Activated T-cell treated with anti-CD3 and anti-CD28 coated beads for 1 hour (primary cell): ENCODE data around the gene SLC38A3.
"Not testable (repeated sequence)": the region's sequence is repeated elsewhere in the genome, so short reads cannot be mapped to it uniquely, and the experiment has no call there.

Experiments used
- DNase-seq: peaks from one replicate; pipeline ENCODE4 v3.0.0-alpha.2; 2020; ENCODE audit warnings: low read depth

The SLC38A3 gene

DNA sequence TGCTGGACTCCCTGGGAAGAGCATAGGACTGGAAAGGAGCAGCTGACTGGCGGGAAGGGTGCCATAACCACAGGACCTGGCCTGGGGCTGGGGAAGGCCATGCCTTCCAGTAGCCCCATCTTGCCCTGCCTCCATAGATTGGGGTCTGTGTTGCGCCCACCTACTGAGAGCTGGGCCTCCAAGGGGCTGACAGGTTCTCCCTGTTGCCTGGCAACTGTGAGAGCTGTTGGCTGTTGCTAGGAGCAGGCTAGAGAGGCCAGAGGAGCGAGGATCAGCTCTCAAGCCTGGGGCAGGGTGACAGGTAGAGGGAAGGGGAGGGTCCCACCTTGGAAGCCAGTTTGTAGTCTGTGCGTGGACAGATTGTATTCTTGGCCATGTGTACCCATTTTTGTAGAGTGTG is 28.1 kb downstream of the SLC38A3 start:
- DNase-seq, result no peak

DNA sequence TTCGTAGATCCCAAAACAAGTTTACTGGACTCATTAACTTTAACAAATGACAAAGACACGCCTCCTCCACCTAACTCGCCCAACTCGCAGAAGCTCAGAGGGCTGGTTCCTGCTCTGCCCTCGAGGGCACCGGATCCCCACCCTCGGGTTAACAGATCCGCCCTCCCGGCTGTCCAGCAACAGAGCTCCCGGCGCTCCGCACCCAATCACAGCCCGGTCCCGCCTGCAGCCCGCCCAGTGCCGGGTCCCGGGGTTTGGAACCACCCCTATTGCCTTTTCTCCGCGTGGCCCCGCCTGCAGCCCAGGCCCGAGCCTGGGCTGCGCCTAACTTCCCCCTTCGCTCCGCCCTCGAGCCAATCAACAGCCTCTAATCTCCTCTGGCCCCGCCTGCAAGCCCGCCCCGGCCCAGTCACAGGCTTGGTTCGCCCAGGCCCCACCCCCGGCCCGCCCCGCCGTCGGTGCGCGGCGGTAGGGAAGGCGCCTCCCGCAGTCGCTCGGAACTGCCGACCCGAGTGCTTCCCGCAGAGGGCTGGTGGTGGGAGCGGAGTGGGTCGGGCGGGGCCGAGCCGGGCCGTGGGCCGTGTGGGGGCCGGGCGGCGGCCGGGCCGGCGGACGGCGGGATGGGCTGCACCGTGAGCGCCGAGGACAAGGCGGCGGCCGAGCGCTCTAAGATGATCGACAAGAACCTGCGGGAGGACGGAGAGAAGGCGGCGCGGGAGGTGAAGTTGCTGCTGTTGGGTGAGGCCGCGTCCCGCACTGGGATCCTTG is 30.8 kb downstream of the SLC38A3 start, which contains the start of gene GNAI2:
GNAI2 (plus strand) TSS at position 489 of the 768 bp plus-strand sequence; CDS start at position 621, 132 bp downstream.
- DNase-seq, result peak; percentile 97

DNA sequence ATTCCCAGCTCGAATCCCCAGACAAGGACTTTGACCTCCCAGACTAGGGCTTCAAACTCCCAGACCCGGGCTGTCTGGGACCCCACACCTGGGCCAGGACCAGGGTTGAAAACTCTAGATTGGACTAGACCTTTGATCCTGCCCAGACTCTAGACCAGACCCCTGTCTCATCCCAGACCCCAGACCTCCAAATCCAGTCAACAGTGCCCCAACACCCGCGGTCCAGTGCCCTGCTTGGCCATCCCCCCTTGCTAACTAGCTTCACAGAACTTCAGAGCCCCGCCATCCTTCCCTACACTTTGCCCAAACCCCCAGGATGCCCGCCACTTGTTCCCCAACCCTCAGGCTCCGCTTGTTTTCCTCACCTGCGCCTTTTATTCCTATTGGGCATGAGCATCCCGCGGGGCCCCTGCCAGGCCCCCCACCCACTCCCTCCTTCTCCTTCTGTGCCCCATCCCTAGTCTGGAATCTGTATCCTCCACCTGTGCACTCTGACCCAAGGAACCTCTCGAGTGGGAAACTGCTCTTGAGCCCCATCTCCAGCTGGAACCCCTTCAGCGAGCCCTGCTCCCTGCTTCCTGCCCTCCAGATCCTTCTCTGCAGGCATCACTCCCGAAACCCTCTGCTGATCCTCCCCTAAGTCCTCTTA is 31.5 kb downstream of the SLC38A3 start:
- DNase-seq, result no peak

DNA sequence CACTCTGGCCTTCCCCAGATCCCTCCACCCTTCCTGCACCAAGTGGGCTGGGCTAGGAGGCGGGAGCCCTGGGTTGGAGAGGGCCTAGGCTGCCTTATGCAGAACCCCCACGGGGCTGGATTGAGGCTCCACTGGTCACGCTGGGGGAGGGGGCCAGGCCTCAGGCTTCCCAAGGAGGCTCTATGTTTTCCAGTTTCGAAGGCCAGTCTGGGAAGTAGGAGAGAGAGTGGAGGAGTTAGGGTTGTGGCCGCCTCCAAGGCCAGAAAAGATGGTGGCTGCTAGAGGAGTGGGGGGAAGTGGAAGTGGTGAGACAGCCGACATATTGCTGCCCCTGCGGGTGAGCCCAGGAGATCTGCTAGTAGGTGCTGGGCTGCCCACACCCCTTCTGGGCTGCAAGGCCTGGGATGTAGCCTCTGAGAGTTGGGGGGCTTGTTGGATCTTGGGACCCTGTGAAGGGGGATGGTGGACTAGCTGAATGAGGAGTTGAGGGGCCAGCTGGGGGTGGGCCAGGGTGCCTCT is 32.1 kb downstream of the SLC38A3 start:
- DNase-seq, result no peak

DNA sequence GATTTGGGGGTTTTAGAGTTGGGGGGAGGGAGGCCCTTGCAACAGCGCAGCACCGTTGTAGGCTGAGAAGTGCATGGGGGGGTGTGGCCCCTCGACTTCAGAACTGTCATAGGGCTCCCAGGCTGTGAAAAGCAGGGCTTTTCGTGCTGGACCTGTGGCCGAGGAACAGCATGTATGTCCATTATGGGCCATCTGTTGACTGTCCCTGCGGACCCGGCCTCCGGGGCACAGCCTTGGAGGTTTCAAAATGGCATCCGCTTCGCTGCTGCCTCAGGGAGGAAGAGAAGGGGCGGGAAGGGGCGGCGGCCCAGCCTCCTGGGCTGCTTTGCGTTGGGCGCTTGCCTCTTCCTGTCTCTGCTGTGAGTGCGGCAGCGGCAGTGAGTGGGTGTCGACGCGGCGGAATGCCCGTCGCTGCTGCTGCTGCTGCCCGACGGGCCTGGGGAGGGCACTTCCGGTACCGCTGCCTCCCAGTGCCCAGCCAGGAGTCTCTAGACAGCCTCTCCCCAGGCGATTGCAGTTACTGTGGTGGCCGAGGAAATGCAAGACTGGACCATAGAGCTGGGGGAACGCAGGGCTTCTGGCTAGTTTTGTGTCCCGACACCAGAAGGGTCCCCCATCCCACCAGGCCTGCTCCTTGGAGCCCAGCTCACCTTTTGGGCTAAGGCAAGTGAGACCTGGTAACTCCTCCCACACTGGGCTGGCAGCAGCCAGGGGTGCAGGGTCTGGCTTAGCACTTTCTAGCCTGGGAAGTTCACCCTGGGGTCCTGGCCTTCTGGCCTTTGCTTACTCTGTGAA is 32.9 kb downstream of the SLC38A3 start:
- peak; percentile 76 for DNase-seq

DNA sequence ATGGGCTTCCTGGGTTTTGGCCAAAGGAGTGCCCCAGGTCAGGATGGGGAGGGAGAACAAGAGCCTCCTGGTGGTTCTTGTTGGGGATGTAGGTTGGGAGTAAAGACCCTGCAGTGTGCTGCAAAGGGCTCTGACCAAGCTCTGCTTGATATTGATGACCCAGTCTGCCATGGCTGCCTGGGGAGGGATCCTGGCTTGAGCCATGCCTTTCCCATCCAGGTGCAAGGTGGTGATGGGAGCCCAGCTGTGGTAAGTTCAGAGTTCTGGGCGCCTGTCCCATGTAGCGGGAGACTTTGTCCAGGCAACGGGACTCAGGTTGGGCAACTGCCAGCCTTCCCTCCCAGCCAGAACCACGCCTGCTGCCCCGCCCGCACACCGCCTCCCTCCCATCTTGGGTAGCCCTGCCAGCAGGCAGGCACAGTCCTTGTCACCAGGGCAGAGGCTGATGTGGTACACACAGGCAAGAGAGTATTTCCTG is 33.5 kb downstream of the SLC38A3 start:
- DNase-seq, result no peak

DNA sequence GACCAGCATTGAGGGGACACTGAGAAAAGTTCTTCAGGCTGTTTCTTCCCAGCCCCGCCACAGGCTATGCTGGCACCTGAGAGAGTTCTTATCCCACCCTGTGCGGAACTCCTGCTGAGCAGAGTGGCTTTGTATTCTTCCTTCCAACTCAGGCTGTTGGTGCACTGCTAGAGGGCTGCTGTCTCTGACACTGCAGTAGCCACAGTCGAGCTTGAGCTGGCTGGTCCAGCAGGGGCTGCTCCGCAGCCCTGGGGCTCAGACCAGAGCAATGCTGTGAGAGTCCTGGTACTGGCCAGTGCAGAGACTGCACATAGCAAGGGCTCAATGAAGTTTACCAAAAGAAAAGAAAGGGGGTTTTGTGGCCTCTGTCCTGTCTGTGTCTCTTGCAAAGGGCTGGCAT is 34.6 kb downstream of the SLC38A3 start:
- no peak for DNase-seq

DNA sequence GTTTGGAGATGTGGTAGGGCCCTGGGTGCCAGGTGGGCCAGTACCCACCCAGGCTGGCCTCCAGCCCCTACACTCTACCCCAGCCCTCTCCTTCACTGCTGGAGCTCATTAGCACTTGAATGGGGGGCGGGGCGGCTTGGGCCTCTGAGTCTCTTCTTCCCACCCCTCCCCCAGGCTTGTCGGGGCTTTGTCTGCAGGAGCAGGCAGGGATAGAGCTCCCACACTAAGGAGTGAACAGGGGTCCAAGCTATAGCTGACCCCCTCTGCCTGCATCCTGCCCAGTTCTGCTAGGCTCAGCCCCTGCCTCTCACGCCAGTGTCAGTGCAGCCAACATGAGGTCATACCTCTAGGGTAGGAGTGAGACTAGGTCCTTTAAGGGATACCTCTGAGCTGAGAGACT is 36.1 kb downstream of the SLC38A3 start:
- no peak for DNase-seq

DNA sequence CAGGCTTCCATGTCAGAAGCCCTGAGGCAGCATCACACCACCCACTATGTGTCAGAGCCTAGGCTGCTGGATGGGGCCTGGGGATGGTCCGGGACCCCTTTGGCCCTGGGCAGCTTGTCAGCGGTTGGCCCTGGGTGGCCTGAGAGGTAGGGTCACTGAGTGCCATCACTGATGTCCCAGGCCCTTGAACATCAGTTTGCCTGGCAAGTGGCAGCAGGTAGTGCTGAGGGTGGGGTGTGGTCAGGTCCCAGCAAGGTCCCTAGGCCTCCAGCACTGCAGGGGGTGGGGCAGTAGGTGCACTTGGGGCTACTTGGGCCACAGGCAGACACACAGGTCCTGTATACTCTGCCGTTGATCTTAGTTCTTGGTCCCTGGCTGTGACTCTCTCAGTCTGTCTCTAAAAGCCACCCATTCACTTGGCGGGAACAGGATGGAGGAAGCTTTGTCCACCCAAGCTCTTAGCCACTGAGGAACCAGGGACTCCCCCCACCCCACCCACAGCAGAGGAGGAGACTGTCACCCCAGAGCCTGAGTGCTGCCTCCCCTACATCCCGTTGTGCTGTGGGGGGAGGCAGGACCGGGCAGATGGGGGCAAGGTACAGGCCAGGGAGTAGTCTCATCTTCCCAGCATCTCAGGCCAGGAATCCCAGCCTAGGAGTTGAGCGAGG is 36.8 kb downstream of the SLC38A3 start:
- DNase-seq, result no peak

DNA sequence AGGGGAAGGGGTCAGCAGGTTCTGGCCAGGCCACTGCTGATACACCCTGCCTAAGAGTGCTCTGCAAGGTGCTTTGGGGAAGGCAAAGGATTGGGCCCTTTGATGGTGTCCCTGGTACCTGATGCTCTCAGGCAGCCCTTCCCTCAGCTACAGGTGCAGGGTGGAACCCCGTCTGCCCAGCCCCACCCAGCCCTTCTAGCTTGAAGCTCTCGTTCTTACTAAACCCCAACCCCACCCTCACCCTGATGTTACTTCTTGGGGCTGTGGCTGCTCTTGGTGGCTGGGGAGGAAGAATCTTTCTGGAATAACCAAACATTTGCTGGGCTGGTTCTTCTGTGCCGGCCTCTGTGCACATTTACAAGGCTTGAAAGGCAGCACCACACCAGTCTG is 37.3 kb downstream of the SLC38A3 start:
- DNase-seq, result no peak

DNA sequence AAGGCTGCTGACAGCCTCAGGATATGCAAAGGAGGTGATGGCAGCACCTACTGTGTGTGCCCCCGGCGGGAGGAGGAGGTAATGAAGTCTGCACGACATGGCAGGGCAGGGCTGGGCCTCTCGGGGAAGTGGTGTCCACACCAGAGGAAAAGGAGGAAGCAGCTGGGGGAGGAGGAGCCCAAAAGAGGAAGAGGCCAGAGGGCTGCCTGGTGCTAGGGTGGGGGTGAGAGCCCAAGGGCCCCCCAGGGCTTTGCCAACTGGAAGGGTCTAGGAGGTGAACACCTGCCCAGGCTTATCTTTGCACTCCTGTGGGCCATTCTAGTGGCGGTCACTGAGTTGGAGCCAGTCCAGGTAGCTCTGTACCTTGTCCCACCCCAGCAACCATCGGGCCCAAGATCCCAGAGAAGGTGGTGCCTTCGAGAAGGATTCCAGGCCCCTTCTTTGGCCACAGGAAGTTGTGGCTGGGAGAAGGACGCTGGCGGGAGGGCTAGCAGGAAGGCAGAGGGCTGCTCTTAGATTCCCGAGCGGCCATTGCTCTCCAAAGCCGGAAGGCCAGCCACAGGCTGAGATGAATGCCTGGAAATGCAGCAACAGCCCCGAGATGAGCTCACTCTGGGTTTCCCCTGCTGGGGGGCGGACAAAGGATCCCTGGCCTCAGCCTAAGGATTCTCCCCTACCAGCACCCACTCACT is 37.9 kb downstream of the SLC38A3 start:
- no peak for DNase-seq

DNA sequence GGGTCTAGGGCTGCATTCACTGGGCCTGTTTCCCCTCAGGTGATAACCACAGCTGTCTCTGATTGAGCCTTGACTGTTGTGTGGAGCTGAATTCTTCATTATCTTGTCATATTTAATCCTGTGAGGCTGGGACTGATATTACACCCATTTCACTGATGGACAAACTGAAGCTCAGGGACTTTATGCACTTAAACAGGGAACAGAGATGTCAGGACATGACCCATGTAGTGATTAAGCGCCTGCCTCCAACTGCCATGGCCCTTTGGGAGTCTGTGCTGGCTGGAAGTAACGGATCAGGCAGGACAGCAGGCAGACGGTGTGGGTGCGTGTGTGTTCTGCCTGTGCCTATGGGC is 38.4 kb downstream of the SLC38A3 start:
- DNase-seq, result no peak

DNA sequence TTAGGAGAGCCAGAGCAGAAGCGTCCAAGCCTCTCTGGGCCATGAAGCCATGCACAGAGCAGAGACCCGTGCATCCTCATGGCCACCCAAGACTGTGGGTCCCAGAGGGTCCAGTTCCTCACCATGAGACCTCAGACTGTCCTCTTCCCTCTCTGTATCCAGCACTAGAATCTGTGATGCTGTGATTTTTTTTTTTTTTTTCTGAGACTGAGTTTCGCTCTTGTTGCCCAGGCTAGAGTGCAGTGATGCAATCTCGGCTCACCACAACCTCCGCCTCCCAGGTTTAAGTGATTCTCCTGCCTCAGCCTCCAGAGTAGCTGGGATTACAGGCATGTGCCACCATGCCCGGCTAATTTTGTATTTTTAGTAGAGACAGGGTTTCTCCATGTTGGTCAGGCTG is 39.7 kb downstream of the SLC38A3 start:
- DNase-seq, result not testable (repeated sequence)

DNA sequence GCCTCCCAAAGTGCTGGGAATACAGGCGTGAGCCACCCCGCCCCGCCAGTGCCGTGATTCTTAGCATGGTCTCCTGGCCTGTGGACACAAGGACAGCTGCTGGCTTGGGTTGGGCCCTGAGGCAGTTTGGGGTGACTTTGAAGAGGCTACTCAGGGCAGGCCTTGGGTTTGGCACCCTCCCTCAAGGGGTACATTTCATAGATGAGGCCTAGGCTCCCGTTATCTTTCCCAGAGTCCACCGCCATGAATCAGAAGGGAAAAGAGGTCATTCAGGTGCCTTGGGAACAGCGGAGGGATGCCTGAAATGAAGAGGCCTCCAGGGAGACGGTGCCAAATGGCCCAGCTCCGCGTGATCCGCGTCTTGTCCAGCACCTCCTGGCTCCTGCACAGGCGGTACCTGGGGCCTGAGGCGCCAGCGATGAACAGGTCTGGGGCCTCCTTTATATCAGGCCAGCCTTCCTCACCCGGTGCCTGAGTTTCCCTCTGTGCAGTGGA is 40.2 kb downstream of the SLC38A3 start:
- DNase-seq, result no peak

DNA sequence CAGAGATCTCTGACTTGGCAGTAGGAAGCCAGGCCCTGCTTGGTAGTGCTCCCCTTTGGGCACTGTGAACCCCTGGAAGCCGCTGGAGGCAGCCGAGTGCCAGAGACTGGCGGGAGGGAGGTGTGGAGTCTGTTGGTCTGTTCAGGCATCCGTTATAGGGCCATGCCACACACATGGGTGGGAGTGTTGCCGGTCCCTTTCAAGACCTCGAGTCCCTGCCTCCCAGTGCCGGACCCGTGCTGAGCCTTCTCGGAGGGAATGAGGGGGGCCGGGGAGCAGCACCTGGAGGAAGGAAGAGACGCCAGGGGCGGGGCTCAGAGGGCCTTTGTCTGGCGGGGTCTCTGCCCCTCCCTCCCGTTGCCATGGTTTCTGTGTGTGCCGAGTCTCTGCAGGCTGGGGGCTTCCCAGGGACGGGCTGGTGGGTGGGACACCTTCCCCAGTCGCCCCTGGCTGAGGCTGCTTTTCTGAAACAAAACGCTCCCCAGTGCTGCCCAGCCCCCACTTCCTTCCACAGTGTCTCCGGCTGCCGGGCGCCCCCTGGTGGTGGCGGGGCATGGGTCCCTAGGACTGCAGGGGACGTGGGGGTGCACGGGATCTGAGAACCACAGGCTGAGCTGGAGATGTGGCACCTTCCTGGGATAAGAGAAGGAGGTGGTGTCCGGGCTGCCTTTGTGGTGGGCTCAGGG is 40.9 kb downstream of the SLC38A3 start:
- DNase-seq, result peak; percentile 99

DNA sequence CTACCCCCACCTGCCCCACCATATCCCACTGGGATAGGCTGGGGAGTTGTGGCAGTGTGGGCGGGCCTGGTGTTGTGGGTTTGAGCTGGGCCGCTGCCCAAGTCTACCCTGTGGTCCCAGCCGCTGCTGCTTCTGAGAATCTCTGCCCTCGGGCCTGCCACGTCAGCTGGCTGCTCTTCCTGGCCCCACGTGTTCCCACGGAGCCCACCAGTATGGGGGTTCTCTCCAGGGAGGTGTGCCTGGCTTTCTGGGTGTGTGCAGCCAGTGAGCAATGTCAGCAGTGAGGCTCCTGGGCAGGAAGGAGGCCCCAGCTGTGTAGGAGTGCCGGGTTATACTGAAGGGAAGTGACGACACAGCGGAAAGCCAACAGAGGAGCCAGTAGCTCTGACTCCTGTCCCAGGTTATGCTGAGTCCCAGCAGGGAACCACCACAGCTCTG is 41.5 kb downstream of the SLC38A3 start:
- peak; percentile 60 for DNase-seq

DNA sequence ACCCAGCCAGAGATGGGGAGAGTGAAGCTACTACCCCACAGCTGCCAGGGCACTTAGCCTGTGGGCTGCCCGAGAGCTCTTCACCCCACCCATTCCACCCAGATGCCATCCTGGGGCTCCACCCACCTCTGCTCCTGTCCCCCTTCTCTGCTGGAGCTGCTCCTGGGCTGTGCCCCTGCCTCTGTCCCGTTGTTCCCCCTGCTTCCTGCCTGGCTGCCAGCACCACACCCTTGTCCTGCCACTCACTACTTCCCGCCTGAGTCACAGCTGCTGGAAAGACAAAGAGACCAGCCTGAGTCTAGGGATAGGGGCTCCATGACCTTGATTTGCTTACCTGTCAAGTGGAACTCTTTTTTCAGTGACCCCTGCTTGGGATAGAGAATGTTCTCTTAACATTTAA is 43.3 kb downstream of the SLC38A3 start:
- no peak for DNase-seq

DNA sequence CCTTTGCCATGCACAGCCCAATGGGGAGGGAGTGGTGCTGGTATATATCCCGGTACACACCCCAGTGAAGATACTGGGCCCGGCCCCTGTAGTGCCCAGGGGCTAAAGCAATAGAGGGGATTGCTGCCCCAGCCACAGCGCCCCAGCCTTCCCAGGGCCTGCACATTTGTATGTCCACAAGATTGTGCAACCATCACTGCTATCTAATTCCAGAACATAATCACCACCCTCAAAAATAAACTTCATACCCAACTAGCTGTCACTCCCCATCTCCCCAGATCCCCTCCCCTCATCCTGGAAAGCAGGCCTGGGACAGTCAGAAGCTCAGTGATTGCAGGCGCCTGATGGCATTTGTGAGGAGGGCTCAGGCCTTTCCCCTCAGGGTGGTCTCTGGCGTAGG is 44.4 kb downstream of the SLC38A3 start:
- DNase-seq, result no peak

DNA sequence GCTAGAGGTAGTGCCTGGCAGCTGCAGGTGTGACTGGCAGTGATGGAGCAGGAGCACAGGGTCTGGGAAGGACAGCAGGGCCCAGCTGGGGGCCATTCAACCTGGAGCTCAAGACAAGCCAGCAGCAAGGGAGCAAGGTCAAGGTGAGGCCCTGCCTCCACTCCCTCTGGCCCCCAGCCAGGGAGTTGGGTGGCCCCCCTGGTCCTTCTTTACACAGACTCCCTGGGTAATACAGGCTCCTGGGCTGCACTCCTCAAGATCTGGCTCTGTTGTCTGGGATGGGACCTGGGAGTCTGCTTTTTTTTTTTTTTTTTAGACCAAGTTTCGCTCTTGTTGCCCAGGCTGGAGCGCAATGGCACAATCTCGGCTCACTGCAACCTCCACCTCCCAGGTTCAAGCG is 45.4 kb downstream of the SLC38A3 start:
- DNase-seq, result no peak

DNA sequence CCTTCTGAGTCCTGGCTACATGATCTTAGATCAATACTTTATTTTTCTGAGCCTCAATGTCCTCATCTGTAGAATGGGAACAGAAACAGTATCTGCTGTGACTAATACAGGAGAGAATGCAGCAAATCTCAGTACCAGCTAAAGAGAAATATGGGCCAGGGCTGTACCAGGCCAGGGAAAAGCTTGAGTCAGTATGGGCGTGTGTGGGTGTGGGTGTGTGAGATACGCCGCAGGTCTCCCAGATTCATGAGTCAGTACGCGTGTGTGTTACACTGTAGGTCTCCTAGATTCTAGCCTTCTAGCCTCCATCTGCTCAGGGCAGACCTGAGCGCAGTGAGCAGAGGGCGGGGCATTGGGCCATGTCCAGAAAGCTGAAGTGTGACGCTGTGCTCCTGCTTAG is 46.1 kb downstream of the SLC38A3 start:
- DNase-seq, result no peak
